Measurements from ENCODE around the gene CPLX1.

- no peak for TF ChIP-seq POLR2A (IDR thresholded peaks at IDR 0.05)
- TF ChIP-seq, protein P1, sequence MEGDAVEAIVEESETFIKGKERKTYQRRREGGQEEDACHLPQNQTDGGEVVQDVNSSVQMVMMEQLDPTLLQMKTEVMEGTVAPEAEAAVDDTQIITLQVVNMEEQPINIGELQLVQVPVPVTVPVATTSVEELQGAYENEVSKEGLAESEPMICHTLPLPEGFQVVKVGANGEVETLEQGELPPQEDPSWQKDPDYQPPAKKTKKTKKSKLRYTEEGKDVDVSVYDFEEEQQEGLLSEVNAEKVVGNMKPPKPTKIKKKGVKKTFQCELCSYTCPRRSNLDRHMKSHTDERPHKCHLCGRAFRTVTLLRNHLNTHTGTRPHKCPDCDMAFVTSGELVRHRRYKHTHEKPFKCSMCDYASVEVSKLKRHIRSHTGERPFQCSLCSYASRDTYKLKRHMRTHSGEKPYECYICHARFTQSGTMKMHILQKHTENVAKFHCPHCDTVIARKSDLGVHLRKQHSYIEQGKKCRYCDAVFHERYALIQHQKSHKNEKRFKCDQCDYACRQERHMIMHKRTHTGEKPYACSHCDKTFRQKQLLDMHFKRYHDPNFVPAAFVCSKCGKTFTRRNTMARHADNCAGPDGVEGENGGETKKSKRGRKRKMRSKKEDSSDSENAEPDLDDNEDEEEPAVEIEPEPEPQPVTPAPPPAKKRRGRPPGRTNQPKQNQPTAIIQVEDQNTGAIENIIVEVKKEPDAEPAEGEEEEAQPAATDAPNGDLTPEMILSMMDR (IDR thresholded peaks at IDR 0.05): no peak
These were observed 64.8 kb downstream of the CPLX1 start for GRCh38 chr4:761086-761485.
